ENCODE data around the gene ZNRF3. TPM values are rescaled to one million over a fixed set of nuclear protein-coding genes. Genes with fewer than 3 reads are reported as not detected.

The ZNRF3 gene
- total RNA-seq, 1 donor = 6.9 TPM

- H3K27ac ChIP-seq (ENCODE audit: low read depth, low read length) = no peak overlapping the region
- no peak for DNase-seq (ENCODE audit: insufficient read length, low spot score, missing footprints)
- no peaks in the 10 kb centered on the region for H3K27me3 ChIP-seq (ENCODE audit: insufficient read depth, low read length)
- no peaks in the 10 kb centered on the region for H3K36me3 ChIP-seq (ENCODE audit: insufficient read depth, low read length)
- no peak overlapping the region for H3K4me2 ChIP-seq (ENCODE audit: insufficient read depth, low read length)
- no peak overlapping the region for H2AFZ ChIP-seq (ENCODE audit: low read length)
- no peak overlapping the region for H3K4me3 ChIP-seq (ENCODE audit: insufficient read depth, low read length)
- no peaks in the 10 kb centered on the region for H3K9me3 ChIP-seq (ENCODE audit: low read depth, low read length)
- TF ChIP-seq CTCF (IDR thresholded peaks at IDR 0.05; ENCODE audit: extremely low read depth, low read depth, low read length) = no peak
- peaks cover 2% of the 10 kb centered on the region for H4K20me1 ChIP-seq (ENCODE audit: insufficient read depth, low read length)
- no peaks in the 10 kb centered on the region for H3K79me2 ChIP-seq (ENCODE audit: insufficient read depth, low read length)
- no peaks in the 10 kb centered on the region for H3K4me1 ChIP-seq (ENCODE audit: insufficient read depth, low read length)
Observed at GRCh38 chr22:29022101-29022817, 138.9 kb downstream of the ZNRF3 start.

GRCh38 chr22:29023172-29023796 is 139.9 kb downstream of the ZNRF3 start:
- Histone ChIP-seq H3K4me3 (ENCODE audit: insufficient read depth, low read length) (no peak overlapping the region), H2AFZ (ENCODE audit: low read length) (no peak overlapping the region), H3K27ac (ENCODE audit: low read depth, low read length) (no peak overlapping the region), H4K20me1 (ENCODE audit: insufficient read depth, low read length) (peaks cover 2% of the 10 kb centered on the region), H3K79me2 (ENCODE audit: insufficient read depth, low read length) (no peaks in the 10 kb centered on the region), H3K36me3 (ENCODE audit: insufficient read depth, low read length) (no peaks in the 10 kb centered on the region), H3K27me3 (ENCODE audit: insufficient read depth, low read length) (no peaks in the 10 kb centered on the region), H3K4me2 (ENCODE audit: insufficient read depth, low read length) (no peak overlapping the region), H3K9me3 (ENCODE audit: low read depth, low read length) (no peaks in the 10 kb centered on the region), H3K4me1 (ENCODE audit: insufficient read depth, low read length) (no peaks in the 10 kb centered on the region)
- no peak for TF ChIP-seq CTCF (IDR thresholded peaks at IDR 0.05; ENCODE audit: extremely low read depth, low read depth, low read length)
- no peak for DNase-seq (ENCODE audit: insufficient read length, low spot score, missing footprints)

GRCh38 chr22:29026579-29026978 is 143.2 kb downstream of the ZNRF3 start:
- H3K27ac ChIP-seq (ENCODE audit: low read depth, low read length) = no peak overlapping the region
- no peaks in the 10 kb centered on the region for H3K79me2 ChIP-seq (ENCODE audit: insufficient read depth, low read length)
- DNase-seq (ENCODE audit: insufficient read length, low spot score, missing footprints) = no peak
- TF ChIP-seq CTCF (IDR thresholded peaks at IDR 0.05; ENCODE audit: extremely low read depth, low read depth, low read length) = no peak
- no peaks in the 10 kb centered on the region for H3K9me3 ChIP-seq (ENCODE audit: low read depth, low read length)
- H3K4me2 ChIP-seq (ENCODE audit: insufficient read depth, low read length) = no peak overlapping the region
- H3K4me1 ChIP-seq (ENCODE audit: insufficient read depth, low read length) = peaks cover 14% of the 10 kb centered on the region
- H4K20me1 ChIP-seq (ENCODE audit: insufficient read depth, low read length) = peaks cover 2% of the 10 kb centered on the region
- H3K27me3 ChIP-seq (ENCODE audit: insufficient read depth, low read length) = no peaks in the 10 kb centered on the region
- no peaks in the 10 kb centered on the region for H3K36me3 ChIP-seq (ENCODE audit: insufficient read depth, low read length)
- H2AFZ ChIP-seq (ENCODE audit: low read length) = no peak overlapping the region
- H3K4me3 ChIP-seq (ENCODE audit: insufficient read depth, low read length) = no peak overlapping the region

- Histone ChIP-seq H3K4me3 (ENCODE audit: insufficient read depth, low read length) (no peak overlapping the region), H3K27ac (ENCODE audit: low read depth, low read length) (no peak overlapping the region), H2AFZ (ENCODE audit: low read length) (no peak overlapping the region), H3K4me1 (ENCODE audit: insufficient read depth, low read length) (peaks cover 27% of the 10 kb centered on the region), H3K4me2 (ENCODE audit: insufficient read depth, low read length) (no peak overlapping the region), H3K36me3 (ENCODE audit: insufficient read depth, low read length) (no peaks in the 10 kb centered on the region), H3K79me2 (ENCODE audit: insufficient read depth, low read length) (no peaks in the 10 kb centered on the region), H4K20me1 (ENCODE audit: insufficient read depth, low read length) (peaks cover under 1% of the 10 kb centered on the region), H3K27me3 (ENCODE audit: insufficient read depth, low read length) (no peaks in the 10 kb centered on the region), H3K9me3 (ENCODE audit: low read depth, low read length) (no peaks in the 10 kb centered on the region)
- no peak for DNase-seq (ENCODE audit: insufficient read length, low spot score, missing footprints)
- TF ChIP-seq CTCF (IDR thresholded peaks at IDR 0.05; ENCODE audit: extremely low read depth, low read depth, low read length) = no peak
Observed at GRCh38 chr22:29028468-29028867, 145.1 kb downstream of the ZNRF3 start.

Data from osteoblast (primary cell).